ENCODE data around the gene CNBD2.
"Not testable (repeated sequence)": the region's sequence is repeated elsewhere in the genome, so short reads cannot be mapped to it uniquely, and the experiment has no call there.

CNBD2 gene

DNA sequence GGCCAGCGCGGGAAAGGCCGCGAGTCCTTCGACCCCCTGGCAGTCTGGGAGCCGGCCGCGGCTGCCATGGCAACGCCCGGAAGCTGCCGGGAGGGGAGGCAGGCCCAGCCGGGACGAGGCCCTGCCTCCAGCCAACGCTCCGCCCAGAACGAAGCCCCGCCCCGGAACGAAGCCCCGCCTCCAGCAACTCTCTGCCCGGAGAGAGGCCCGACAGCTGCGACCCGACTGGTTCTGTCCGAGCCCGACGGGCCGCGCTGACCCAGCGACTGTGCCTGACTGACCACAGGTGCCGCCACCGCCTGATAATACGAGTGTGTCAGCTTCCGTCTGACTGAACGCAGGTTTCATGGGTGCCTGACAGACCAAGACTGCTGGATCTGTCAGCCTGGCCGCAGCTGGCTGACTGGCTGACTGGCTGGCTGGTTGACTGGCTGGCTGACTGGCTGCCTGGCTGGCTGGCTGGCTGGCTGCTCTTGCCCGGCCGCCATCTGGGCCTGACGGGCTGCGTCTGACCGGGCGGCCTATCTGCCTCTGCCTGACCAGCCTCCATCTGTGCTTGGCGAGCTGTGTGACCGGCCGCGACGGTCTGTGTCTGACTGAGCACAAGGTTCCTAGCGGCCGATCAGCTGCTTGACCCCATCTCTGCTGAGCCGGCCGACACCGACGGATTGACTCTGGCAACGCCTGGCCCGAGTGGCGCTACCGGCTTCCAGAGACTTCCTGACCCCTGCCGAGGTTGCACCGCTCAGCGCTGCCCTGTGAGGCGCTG lies 96.5 kb downstream of the CNBD2 start:
- DNase-seq, result peak; percentile 78 to 93 (median 87)

GRCh38 chr20:36065427-36065998 lies 97.1 kb downstream of the CNBD2 start:
- DNase-seq, result no peak

DNA sequence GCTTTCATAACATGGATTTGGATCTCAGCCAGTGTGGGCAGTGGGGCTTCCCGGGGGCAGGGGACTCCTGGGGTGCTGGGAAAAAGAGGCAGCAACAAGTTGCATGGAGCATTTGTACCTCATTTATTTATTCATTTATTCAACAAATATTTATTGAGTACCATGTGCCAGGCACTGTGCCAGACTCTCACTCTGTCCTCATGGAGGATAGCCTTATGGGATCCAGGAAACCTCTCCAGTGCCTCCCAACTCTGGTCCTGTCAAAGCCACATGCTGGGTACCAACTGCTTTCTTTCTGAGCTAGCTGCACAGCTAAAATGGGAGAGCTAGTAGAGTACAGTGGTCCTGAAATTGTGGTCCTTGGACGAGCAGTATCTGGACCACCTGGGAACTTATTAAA lies 98.4 kb downstream of the CNBD2 start:
- DNase-seq, result no peak

DNA sequence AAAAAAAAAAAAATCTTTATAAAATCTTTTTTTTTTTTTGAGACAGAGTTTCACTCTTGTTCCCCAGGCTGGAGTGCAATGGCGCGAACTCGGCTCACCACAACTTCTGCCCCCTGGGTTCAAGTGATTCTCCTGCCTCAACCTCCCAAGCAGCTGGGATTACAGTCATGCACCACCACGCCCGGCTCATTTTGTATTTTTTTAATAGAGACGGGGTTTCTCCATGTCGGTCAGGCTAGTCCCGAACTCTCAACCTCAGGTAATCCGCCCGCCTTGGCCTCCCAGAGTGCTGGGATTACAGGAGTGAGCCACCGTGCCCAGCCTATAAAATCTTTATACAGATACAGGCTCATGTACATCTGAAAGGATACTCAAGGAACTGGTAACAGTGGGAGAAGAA lies 100.1 kb downstream of the CNBD2 start:
- not testable (repeated sequence) for DNase-seq

DNA sequence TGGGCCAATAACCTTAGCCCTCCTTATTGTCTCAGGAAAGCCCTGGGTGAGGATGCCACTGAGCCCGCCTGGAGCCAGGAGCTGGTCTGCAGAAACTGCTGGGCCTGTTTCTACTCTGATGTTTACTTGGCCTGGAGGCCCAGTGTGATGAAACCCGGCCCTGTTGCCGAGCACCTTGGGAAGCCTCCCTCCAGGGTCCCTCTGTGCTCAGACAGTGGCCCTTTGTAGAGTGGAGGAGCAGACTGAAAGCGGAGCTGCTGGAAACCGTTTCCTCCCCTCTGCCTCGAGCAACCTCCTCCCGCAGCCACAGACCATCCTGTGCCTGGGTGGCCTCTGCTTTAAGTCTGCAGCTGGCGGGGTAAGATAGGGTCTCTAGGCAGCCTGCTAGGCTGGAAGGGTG lies 102.1 kb downstream of the CNBD2 start:
- no peak for DNase-seq

DNA sequence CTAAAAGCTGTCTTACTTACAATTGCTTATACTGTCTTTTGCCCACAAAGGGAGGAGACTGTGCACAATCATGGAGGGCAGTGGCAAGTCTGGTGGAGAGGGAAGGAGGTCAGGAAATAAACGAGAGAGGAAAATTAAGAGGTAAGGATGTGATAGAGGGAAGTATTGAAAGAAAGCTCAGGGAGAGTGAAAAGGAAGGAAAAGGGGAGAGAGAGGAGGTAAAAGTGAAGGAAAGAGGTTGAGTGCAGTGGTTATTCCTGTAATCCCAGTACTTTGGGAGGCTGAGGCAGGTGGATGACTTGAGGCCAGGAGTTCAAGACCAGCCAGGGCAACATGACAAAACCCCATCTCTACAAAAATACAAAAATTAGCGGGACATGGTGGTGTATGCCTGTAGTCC lies 103.5 kb downstream of the CNBD2 start:
- DNase-seq, result no peak

DNA sequence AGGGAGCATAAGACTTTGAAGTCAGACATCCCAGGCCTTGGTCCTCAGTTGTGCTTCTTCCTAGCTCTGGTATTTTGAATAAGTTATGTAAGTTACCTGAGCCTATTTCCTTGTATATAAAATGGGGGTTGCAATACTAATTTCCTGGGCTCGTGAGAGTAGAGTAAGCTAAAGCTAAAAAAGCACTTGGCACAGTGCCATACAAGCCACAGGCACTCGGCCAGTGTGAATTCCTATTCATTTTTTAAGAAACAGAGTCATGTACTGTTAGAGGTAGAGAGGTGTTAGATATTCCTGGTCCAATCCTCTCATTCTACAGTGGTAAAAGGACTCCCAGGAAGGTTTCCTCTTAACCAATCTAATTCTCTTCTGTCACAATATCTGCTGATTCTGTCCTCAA lies 106.6 kb downstream of the CNBD2 start:
- DNase-seq, result no peak

- DNase-seq, result not testable (repeated sequence)
Observed at GRCh38 chr20:36077762-36078161, 109.4 kb downstream of the CNBD2 start.

GRCh38 chr20:36079486-36079885 lies 111.1 kb downstream of the CNBD2 start:
- DNase-seq, result no peak

GRCh38 chr20:36079984-36080383 lies 111.6 kb downstream of the CNBD2 start:
- not testable (repeated sequence) for DNase-seq

Data from activated CD4-positive, CD25-positive, alpha-beta regulatory T cell (primary cell).